ENCODE results near the gene ACVR1B. TPM values are rescaled to one million over a fixed set of nuclear protein-coding genes. Genes with fewer than 3 reads are reported as not detected.

The ACVR1B gene
- total RNA-seq, 1 donor from 2014 or later, result 13.8 TPM

DNA sequence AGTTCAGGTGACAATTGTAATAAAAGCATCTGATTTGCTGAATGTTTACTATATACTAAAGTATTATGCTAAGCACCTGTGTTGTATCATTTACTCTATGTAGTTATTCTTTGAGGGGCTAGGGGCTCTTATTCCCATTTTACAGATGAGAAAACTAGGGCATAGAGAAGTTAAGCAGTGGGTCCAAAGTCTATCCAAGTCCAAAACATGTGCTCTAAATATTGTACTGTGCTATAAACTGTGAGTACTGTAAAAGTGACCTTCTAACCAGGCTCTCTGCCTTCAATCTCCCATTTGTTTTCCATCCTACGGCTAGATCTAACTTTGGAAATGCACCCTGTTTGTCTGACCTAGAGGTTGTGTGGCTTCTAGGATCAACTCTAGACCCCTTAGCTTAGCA, 9.0 kb downstream of the ACVR1B start:
- Histone ChIP-seq H3K4me3 (ENCODE audit: insufficient read depth, low read depth, low read length) (no peak overlapping the region), H3K36me3 (ENCODE audit: insufficient read depth, low read length) (no peaks in the 10 kb centered on the region), H3K79me2 (ENCODE audit: insufficient read depth, low read length) (peaks cover 80% of the 10 kb centered on the region), H3K4me1 (ENCODE audit: insufficient read depth, low read length) (no peaks in the 10 kb centered on the region), H3K27me3 (ENCODE audit: insufficient read depth, low read length) (no peaks in the 10 kb centered on the region), H3K27ac (ENCODE audit: low read depth, low read length) (no peak overlapping the region), H3K9me3 (ENCODE audit: insufficient read depth, low read depth, low read length) (no peaks in the 10 kb centered on the region), H3K9ac (ENCODE audit: low read length) (no peak overlapping the region), H2AFZ (ENCODE audit: low read depth, low read length) (no peak overlapping the region), H3K4me2 (ENCODE audit: low read length) (no peak overlapping the region), H4K20me1 (ENCODE audit: insufficient read depth, low read length) (peaks cover 43% of the 10 kb centered on the region)
- H3K9me3 Mint-ChIP-seq (ENCODE audit: unreplicated experiment), result peaks cover 1% of the 10 kb centered on the region
- H3K27ac Mint-ChIP-seq (ENCODE audit: unreplicated experiment), result no peak overlapping the region
- no peak overlapping the region for H3K4me3 Mint-ChIP-seq (ENCODE audit: unreplicated experiment)
- DNase-seq (ENCODE audit: low read depth) (no peak), FAIRE-seq (no peak)
- peaks cover 4% of the 10 kb centered on the region for H3K36me3 Mint-ChIP-seq (ENCODE audit: low read depth, unreplicated experiment)
- TF ChIP-seq, protein P1, sequence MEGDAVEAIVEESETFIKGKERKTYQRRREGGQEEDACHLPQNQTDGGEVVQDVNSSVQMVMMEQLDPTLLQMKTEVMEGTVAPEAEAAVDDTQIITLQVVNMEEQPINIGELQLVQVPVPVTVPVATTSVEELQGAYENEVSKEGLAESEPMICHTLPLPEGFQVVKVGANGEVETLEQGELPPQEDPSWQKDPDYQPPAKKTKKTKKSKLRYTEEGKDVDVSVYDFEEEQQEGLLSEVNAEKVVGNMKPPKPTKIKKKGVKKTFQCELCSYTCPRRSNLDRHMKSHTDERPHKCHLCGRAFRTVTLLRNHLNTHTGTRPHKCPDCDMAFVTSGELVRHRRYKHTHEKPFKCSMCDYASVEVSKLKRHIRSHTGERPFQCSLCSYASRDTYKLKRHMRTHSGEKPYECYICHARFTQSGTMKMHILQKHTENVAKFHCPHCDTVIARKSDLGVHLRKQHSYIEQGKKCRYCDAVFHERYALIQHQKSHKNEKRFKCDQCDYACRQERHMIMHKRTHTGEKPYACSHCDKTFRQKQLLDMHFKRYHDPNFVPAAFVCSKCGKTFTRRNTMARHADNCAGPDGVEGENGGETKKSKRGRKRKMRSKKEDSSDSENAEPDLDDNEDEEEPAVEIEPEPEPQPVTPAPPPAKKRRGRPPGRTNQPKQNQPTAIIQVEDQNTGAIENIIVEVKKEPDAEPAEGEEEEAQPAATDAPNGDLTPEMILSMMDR (IDR thresholded peaks at IDR 0.05; ENCODE audit: insufficient read depth, low read depth, low read length), result no peak
- no peak for TF ChIP-seq EZH2 (IDR thresholded peaks at IDR 0.05; ENCODE audit: insufficient read depth, low read length)
- no peaks in the 10 kb centered on the region for H3K27me3 Mint-ChIP-seq (ENCODE audit: low read depth, unreplicated experiment)
- no peaks in the 10 kb centered on the region for H3K4me1 Mint-ChIP-seq (ENCODE audit: low read depth, unreplicated experiment)

DNA sequence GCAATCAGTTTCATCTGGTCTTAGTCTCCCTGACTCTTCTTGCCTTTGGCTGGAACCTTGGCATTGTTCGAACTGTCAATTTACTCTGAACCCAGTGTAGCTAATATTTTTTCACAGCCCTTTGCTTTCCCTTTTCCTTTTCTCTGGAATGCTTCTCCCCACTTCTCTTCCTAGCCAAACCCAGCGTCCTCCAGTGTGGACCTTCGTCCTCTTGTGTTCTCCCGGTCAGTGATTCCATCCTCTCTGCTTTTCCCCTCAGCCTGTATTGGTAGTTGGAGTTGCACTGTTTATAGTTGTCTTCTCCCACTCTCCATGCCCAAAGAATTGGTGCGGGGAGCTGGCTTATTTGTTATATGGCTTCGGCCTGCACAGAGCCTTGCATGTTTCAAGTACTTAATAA, 9.4 kb downstream of the ACVR1B start:
- FAIRE-seq (no peak), DNase-seq (ENCODE audit: low read depth) (no peak)
- Histone ChIP-seq H3K27ac (ENCODE audit: low read depth, low read length) (no peak overlapping the region), H3K36me3 (ENCODE audit: insufficient read depth, low read length) (no peaks in the 10 kb centered on the region), H4K20me1 (ENCODE audit: insufficient read depth, low read length) (peaks cover 39% of the 10 kb centered on the region), H3K4me1 (ENCODE audit: insufficient read depth, low read length) (no peaks in the 10 kb centered on the region), H3K27me3 (ENCODE audit: insufficient read depth, low read length) (no peaks in the 10 kb centered on the region), H3K4me3 (ENCODE audit: insufficient read depth, low read depth, low read length) (no peak overlapping the region), H3K4me2 (ENCODE audit: low read length) (no peak overlapping the region), H2AFZ (ENCODE audit: low read depth, low read length) (no peak overlapping the region), H3K9ac (ENCODE audit: low read length) (no peak overlapping the region), H3K9me3 (ENCODE audit: insufficient read depth, low read depth, low read length) (no peaks in the 10 kb centered on the region), H3K79me2 (ENCODE audit: insufficient read depth, low read length) (peaks cover 80% of the 10 kb centered on the region)
- Mint-ChIP-seq H3K4me3 (ENCODE audit: unreplicated experiment) (no peak overlapping the region), H3K27ac (ENCODE audit: unreplicated experiment) (no peak overlapping the region), H3K4me1 (ENCODE audit: low read depth, unreplicated experiment) (no peaks in the 10 kb centered on the region), H3K27me3 (ENCODE audit: low read depth, unreplicated experiment) (no peaks in the 10 kb centered on the region), H3K9me3 (ENCODE audit: unreplicated experiment) (peaks cover 4% of the 10 kb centered on the region), H3K36me3 (ENCODE audit: low read depth, unreplicated experiment) (peaks cover 6% of the 10 kb centered on the region)
- TF ChIP-seq, protein P1 (IDR thresholded peaks at IDR 0.05; ENCODE audit: insufficient read depth, low read depth, low read length), result no peak
- no peak for TF ChIP-seq EZH2 (IDR thresholded peaks at IDR 0.05; ENCODE audit: insufficient read depth, low read length)

DNA sequence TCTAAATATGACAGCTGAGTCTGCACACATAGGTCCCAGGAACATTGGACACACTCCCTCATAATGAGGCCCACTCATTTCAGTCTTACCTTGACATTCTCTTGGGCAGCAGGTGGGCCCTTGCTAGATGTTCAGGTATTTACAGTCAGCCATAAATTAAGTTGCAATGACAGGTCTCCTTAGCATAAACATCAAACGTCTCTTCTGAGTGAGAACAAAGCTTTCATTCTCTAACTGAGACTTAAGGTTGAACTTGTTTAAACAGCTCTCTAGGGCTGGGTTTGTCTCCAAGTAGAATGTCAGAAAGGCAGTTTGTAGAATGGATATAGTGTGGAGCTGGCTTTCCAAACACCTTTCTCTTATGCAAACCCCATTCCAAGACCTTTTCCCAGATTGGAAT, 10.3 kb downstream of the ACVR1B start:
- no peak overlapping the region for H2AFZ ChIP-seq (ENCODE audit: low read depth, low read length)
- H4K20me1 ChIP-seq (ENCODE audit: insufficient read depth, low read length), result peaks cover 36% of the 10 kb centered on the region
- peaks cover 9% of the 10 kb centered on the region for H3K36me3 Mint-ChIP-seq (ENCODE audit: low read depth, unreplicated experiment)
- H3K27ac Mint-ChIP-seq (ENCODE audit: unreplicated experiment), result no peak overlapping the region
- FAIRE-seq (no peak), DNase-seq (ENCODE audit: low read depth) (no peak)
- no peaks in the 10 kb centered on the region for H3K4me1 Mint-ChIP-seq (ENCODE audit: low read depth, unreplicated experiment)
- no peaks in the 10 kb centered on the region for H3K36me3 ChIP-seq (ENCODE audit: insufficient read depth, low read length)
- no peak overlapping the region for H3K4me2 ChIP-seq (ENCODE audit: low read length)
- H3K9ac ChIP-seq (ENCODE audit: low read length), result no peak overlapping the region
- no peaks in the 10 kb centered on the region for H3K27me3 Mint-ChIP-seq (ENCODE audit: low read depth, unreplicated experiment)
- H3K79me2 ChIP-seq (ENCODE audit: insufficient read depth, low read length), result peaks cover 78% of the 10 kb centered on the region
- no peak overlapping the region for H3K4me3 ChIP-seq (ENCODE audit: insufficient read depth, low read depth, low read length)
- no peaks in the 10 kb centered on the region for H3K27me3 ChIP-seq (ENCODE audit: insufficient read depth, low read length)
- no peak for TF ChIP-seq EZH2 (IDR thresholded peaks at IDR 0.05; ENCODE audit: insufficient read depth, low read length)
- TF ChIP-seq, protein P1 (IDR thresholded peaks at IDR 0.05; ENCODE audit: insufficient read depth, low read depth, low read length), result no peak
- peaks cover 7% of the 10 kb centered on the region for H3K9me3 Mint-ChIP-seq (ENCODE audit: unreplicated experiment)
- H3K4me1 ChIP-seq (ENCODE audit: insufficient read depth, low read length), result no peaks in the 10 kb centered on the region
- no peak overlapping the region for H3K27ac ChIP-seq (ENCODE audit: low read depth, low read length)
- H3K9me3 ChIP-seq (ENCODE audit: insufficient read depth, low read depth, low read length), result no peaks in the 10 kb centered on the region
- H3K4me3 Mint-ChIP-seq (ENCODE audit: unreplicated experiment), result no peak overlapping the region

All from astrocyte (in vitro differentiated cells and primary cell).